HG03457 (cell line): ENCODE results near the gene PAPPA.

Experiments
- ATAC-seq: cut with Tn5 transposase; IDR thresholded peaks from one replicate; pipeline ENCODE4 v1.9.1; 2021; ENCODE audit warnings: moderate number of reproducible peaks; ENCODE audit not compliant: unreplicated experiment

PAPPA gene

DNA sequence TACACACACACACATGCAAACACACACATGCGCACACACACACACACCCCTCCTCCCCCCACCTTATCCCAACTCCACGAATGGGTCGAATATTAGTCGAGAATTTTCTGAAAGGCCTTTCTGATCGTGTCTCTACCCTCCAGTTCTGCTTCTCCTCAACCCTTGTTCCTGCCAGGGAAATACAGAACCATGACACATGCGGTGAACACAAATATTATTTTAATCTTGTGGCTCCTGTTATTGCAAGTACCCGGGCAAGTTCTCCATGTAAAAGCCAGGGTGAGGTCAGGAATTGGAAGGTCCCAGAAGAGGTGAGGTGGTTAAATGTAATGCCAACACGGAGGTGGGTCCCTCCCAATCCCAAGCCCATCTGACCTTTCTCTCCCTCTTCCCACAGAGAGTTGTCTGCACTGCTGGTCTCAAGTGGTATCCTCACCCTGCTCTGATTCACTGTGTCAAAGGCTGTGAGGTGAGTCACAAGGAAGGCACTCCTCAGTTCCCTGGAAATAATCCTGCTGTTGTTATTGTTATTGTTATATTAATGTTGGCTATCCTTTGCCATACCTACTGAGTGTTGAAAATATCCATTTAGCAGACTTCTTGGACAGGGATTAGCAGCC lies 223.7 kb downstream of the PAPPA start:
- ATAC-seq, result no peak

DNA sequence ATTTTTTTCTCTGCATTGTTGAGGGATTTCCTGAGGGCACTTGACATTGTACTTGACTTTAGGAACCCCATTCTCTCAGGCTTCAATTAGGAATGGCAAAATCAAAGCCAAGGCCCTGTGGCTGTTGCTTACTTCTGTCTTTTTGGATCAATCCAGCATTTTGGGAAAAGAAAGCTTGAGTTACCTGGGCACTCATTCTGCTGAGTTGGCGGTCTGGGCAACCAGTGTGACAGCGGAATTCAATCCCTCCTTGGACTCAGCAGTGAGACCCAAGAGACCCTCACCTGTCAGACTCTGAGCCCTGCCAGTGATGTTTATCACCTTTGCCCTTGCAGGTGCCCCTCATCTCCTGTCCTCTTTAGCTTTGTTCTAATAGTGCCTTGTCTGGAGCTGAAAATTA lies 225.3 kb downstream of the PAPPA start:
- no peak for ATAC-seq

DNA sequence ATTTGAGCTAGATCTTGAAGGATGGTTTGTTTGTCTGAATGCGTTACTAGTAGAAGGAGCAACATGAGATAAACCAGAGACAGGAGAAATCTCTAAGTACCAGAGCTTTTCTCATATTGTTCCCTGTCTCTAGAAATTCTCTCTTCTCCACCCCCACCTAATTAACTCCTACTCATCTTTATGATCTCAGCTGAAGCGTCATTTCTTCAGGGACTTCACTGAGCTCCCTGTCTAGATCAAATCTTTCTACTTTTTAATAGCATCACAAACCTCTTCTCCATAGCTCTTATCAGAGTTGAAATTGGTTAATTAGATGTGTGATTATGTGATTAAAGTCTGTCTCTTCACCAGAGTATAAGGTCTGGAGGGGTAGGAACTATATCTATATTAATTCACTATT lies 226.2 kb downstream of the PAPPA start:
- no peak for ATAC-seq

DNA sequence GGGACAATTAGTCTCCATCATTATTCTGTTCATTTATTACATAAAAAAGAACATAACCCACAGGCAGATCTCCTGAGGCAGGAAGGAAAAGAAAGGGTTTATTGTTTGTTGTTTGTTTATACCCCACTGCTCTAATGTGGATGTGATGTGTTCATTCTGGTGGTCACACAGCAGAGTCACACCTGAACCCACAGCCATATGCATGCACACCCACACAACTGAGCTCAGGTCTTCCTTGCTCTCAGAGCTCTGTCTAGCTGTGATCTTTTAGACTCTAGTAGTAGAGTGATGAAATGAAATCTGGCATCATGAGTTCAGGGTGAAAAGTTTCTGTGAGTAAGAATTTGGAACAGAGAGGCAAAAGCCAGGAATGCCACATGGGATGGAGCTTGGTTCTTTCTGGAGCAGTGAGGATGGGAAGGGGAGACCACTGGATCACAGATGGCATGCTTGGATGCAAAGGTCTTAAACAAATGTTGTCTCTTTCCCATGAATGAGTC lies 227.0 kb downstream of the PAPPA start:
- no peak for ATAC-seq

DNA sequence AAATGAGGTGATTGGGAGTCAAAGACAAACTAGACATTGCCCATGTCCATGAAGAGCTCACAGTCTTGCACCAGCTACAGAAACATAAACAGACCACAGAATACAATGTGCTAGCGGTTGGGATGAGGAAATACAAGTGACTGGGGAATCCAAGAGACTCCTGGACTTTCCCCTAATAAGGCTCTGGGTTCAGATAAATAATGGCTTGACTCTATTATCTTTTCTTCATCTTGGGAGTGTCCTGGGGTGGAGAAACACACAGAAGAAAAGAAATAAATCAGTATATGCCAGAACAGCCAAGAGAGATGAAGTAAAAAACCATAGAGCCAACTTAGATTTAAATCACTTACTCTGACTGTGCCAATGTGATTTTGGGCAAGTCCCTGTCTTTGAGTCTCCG lies 227.8 kb downstream of the PAPPA start:
- no peak for ATAC-seq

DNA sequence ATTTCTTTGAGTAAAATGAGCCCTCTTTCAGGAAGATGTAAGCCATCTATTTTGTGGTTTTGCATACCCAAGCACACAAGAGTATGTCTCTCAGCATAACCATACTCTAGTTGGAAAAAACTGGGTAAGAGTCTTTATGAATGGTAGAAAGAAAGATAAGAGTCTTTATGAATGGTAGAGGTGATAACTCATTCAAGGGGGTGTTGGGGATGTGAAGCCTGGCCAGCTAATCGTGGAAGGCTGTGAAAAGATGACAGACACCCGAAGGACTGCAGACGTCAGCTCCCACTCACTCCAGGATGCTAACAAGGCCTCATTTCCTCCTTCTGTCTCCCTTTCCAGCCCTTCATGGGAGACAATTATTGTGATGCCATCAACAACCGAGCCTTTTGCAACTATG lies 228.5 kb downstream of the PAPPA start:
- ATAC-seq, result no peak

DNA sequence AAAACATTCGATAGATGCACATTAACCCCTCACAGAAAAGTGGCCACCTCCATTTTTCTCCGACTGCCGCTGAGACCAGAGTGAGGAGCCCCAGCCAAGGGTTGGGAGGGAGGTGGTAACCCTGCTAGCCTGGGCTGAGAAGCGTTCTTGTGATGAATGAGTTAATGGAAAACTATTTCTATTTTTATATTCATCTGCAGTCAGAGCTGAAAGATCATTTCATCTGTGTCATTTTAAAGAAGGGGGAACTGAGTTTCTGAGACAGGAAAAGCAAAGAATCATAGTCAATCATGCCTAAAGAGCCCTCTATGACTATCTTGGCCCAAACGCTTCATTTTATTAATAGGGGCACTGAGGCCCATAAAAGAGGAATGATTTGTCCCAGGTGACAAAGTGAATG lies 229.5 kb downstream of the PAPPA start:
- ATAC-seq, result no peak

DNA sequence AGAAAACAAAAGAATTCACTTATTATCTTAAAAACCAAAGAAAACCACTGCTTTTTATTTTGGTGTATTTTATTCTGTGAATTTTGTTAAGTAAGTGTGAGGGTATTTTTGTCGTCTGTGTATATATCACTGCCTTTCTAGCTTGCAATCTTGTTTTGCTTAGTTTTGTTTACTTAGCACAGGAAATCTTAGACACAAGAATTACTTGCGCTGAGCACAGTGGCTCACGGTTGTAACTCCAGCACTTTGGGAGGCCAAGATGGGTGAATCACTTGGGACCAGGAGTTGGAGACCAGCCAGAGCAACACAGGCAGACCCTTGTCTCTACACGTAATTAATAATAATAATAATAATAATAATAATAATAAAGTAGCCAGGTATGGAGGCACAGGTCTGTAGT lies 230.3 kb downstream of the PAPPA start:
- no peak for ATAC-seq

DNA sequence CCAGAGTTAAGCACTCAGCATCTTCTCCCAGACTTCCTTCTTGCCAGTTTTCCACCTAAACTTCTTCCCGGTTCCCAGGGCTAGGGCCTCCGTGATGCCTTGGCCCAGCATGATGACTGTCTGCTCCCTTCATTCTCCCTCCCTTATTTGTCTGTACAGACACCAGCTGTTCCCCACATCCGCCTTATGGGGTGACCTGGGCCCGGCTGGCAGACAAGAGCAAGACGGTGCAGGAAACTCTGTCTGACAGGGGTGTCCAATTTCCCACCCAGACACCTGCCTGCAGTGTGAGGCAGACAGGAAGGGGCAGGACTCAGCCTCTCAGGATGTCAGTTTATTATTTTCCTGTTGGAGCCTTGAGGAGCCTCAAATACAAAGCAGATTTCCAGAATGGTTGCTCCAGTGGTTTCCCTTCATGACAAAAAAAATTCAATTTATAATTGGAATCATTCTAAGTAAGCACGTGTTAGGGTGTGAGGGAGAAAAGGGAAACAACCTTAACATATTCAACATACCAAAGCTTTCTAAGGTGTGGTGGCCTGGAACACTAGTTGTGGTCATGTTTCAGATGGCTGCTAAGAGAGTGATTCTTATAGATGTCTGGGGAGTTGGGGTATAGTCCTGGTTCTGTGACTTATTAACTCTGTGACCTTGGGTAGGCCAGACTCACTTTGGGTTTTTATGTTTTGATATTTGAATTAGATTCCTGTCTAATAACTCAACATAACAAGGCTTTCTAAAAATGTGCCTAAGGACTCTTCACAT lies 234.5 kb downstream of the PAPPA start:
- no peak for ATAC-seq

DNA sequence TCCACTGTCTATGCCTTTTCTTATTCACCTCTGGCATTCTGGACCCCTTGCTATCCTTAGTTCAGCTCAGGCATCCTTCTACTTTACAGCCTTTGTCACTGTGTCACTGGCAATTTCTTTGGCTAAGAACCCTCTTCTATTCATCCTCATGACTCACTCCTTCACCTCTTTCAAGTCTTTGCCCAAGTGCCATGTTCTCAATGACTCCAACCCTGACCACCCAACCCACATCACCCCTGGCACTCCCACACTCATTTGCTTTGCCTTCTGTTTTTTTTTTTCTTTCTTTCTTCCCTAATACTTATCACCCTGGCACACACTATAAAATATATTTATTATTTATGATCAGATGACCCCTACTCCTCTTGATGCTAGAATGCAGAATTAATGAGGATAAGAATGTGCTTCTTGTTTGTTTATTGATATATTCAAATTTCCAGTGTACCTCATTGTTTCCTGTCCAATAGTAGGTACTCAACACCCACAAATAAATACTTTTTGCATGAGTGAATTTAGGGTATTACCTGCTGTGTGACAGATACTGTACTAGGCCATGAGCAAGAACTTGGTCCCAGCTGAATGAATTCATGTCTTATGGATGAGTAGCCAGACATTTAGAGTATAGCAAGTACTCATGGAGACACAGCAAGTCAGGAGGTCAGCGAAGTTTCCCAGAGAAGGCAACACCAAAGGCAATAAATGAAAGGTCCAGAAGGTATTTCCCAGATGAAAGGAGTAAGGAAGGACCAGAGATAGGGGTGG lies 236.1 kb downstream of the PAPPA start:
- ATAC-seq, result no peak

DNA sequence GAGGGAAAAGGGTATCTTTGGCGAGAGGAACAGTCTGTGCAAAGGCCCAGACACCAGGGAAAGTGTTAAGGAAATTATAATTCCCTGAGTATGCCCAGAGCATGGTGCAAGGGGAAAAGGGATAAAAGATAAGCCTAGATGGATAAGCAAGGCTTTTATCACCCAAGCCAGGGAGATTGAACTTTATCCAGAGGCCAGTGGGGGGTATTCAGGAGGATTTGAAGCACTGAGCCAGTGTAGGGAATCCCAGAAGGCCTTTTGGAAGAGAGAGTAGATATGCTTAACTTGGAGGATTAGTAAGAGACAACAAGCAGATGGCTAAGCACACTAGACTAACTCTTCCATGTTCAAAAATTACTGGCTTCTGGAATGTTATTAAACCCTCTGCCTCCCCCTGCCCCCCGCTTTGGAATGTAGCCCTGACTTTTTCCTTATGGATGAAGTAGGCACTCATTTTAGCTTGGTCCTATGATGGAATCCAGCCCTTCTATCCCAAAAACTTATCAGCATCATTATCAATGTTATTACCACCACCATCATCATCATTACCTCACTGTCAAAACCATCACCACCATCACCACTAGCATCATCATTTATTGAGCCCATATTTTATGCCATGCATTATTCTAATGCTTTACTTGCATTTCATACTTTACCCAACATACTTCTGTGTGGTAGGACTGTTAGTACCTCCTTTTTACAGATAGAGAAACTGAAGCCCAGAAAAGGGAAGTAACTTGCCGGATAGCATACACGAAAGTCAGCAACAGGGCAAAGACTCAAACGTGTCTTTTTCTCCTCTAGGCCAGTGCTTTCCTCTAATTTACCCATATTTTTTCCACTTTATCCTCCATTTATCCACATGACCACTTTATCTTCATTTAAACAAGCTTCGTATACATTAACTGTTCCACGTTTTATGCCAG lies 237.0 kb downstream of the PAPPA start:
- ATAC-seq, result no peak

DNA sequence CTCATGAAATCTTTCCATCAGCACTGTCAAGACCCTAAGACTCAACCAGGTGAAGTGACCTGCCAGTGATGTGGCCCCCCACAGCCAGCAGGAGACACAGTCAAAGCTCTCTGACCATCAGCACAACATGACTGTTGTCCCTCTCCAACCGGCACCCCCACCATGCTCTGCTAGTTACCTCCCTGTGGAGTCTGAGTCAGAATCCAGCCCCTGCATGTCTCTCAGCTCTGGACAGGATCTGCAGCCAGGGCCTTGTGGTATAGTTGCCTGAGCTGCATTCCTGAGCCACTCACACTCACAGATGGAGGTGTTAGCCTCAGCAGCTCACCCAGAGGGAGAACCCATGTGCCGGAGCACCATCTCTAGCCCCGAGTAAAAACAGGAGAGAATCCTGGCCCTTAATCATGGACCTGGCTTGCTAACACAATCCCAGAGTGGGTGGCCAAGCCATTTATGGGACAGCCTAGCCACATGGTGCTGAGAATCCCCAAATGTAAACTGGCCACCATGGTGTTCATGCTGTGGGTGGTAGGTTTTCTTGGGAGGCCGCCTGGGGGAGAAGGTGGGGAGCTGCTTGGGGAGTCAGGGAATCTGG lies 237.8 kb downstream of the PAPPA start:
- no peak for ATAC-seq

DNA sequence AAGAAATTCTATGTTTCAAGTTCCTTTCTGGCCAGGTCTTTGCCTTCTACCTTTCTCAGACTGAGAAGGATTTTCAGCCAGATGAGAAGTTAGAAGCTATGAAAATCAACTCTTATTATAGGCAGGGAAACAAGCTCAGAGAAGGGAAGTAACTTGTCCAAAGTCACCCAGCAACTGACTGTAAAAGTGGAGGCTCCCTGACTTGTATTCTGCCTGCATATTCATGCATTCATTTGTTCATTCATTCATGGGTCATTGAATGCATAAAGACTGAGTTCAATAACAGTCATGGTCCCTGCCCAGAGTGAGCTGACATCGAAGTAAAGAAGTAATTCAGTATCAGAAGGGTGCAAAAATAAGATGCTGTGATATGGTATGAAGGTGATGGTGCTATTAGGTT lies 239.6 kb downstream of the PAPPA start:
- ATAC-seq, result no peak

DNA sequence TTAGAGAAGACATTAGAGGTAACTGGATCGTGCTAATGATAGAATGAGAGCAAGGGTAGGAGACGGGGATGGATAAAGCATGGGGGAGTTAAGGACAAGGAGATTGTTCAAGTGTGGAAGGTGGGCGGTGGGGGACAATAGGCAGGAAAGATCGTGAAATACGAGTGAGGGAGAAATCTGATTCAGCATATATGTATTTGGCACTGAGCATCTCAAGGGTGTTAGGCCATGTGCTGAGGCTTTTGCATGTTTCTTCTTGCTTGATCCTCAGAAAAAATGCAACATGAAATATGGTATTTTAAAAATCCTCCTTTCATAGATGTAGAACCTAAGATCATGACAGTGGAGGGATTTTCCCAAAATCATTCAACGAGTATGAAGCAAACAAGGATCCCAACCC lies 240.5 kb downstream of the PAPPA start:
- ATAC-seq, result no peak

DNA sequence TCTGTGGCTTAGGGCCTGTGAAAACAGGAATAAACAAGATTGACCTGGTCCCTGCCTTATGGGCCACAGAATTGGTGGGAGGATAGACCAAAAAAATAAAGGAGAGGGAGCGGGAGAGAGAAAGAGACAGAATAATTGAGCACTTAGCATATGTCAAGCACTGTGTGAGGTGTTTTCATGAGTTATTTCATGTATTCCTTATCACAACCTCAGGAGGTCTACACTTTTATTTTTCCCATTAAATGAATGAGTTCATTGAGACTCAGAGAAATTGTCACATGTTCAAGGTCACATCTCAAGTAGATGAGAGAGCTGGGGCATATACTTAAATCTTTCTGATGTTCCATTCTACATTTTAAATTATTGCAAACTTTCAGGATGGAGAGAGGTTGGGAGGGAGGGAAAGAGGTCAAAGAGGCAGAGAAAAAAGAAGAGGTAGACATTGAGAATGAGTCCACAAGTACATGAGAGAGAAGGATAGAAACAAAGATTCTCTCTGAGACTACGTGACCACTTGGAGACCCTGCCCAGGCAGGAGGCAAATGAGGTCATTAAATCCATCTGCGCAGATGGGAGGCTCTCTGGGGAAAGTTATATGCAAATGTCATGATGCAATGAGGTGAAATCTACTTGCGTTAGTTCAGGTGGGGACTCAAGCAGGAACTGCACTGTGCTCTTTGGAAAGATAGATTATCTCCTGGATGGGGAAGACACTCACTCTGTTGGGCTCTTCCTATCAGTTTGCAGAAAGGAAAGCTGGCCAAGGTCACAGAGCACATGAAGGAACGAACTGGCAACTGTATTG lies 241.5 kb downstream of the PAPPA start:
- no peak for ATAC-seq

DNA sequence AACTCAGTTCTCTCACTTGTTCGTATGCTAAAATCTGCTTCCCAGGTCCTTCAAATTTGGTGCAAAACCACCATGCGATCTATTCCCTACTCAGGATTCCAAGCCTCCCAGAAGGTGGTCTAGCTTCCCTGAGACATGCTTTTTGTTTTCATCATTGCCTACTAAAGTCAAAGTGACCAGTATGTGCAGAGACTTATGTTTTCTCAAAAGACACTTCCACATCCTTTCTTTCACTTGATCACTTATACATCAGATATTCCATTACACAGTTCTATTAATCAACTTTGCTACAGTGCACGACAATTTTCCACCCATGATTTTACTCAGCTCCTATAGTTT lies 242.1 kb downstream of the PAPPA start:
- ATAC-seq, result no peak

DNA sequence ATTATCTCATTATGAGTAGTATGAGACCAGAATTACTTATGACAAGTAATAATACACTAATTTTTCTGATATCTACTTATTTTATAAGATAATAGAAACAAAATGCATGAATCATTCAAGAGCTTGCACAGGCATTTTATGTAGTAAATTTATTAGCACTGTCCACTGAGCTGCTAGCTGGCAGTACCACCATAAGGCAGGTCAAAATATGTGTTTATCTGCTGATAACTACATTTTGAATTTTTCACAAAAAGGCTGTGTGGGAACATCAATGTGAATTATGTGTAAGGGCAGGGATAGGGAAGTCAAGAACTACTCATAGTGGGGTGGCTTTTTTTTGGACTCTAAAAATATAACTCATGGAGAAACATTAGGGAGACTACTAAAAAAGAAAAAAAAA lies 249.6 kb downstream of the PAPPA start:
- ATAC-seq, result no peak

DNA sequence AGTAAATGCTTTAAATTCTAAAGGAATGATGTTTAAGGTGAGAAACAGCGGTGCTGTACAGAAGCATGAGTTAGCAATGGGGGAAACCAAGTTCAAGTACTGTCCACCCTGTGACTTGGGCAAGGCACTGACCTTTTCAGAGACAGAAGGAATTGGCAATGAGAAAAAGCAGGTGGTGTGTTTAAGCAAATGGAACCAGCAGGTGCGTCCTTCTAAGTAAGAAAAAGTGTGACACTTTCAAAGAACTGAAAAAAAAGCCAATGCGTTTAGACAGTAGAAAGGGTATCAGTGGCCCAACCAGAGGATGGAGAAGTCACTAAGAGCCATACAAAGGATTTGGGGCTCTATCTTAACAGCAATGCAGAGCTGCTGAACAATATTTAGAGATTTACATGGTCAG lies 250.6 kb downstream of the PAPPA start:
- no peak for ATAC-seq

DNA sequence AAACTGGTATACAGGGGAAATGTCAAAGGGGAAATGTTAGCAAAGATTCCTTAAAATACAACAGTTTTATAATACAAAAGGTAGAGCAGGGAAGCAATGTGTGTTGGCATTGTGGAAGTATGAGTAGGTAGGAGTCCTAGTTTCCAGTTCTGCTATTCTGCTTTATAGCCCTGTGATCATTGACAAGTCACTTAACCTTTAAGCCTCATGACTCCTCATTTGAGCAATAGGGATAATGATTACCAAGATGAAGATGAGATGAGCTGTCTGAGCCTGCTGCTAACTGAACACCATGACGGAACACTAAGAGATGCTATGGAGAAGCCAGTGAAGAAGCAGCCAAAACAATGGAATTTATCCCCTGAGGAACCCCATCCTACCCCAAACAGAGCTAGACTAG lies 251.7 kb downstream of the PAPPA start:
- no peak for ATAC-seq

DNA sequence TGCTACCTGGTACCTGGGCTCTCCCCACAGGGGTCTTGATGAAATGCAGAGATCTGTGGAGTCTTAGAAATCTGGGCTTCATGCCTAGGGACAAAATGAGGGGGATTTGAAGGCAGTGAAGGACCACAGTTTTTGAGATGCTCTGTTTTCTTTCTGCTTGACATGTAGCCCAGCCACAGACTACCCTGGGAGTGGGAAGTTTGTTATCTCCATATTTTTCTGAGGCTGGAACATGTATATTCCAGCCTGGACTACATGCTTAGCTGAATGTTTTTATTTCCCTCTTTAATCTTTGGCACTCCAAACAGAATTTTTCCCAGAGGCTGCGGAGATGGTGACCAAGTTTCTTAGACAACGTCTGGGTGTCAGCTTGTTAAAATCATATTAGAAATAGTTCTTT lies 252.9 kb downstream of the PAPPA start:
- no peak for ATAC-seq
